DND-41 (cell line): Measurements from ENCODE around the gene USF2.

ENCODE experiments used
- ATAC-seq: fragments of 200-7000 bp; cut with Tn5 transposase; 3 replicates; pipeline ENCODE4 v1.9.1; 2021; ENCODE audit warnings: low read depth; ENCODE audit not compliant: insufficient read depth
- DNase-seq: peaks from one replicate; pipeline ENCODE4 v3.0.0-alpha.2; 2020
- H2AFZ ChIP-seq: 2 replicates; pipeline ENCODE4 v1.6.0; 2012; ENCODE audit warnings: low read depth, low read length
- H3K27ac ChIP-seq: 2 replicates; pipeline ENCODE4 v1.5.1; 2012; ENCODE audit warnings: low read length, inconsistent platforms
- H3K27me3 ChIP-seq: fragments of 200-600 bp; sonication (generic); 2 replicates; pipeline ENCODE4 v1.6.0; 2012; ENCODE audit warnings: low read length, mild to moderate bottlenecking, inconsistent platforms; ENCODE audit not compliant: insufficient read depth, poor library complexity
- H3K36me3 ChIP-seq: 2 replicates; pipeline ENCODE4 v1.5.1; 2012; ENCODE audit warnings: low read length, inconsistent platforms; ENCODE audit not compliant: insufficient read depth
- H3K4me1 ChIP-seq: 2 replicates; pipeline ENCODE4 v1.5.1; 2012; ENCODE audit warnings: mild to moderate bottlenecking, low read length; ENCODE audit not compliant: insufficient read depth
- H3K4me2 ChIP-seq: 2 replicates; pipeline ENCODE4 v1.6.0; 2012; ENCODE audit warnings: mild to moderate bottlenecking, moderate library complexity, low read length, inconsistent platforms; ENCODE audit not compliant: insufficient read depth
- H3K4me3 ChIP-seq, 2 experiments: fragments of 200-600 bp in 1 of 2; shearing (Covaris generic) in 1 of 2; 2 replicates each; pipeline ENCODE4 v1.5.1; 2012 to 2016; ENCODE audit warnings: inconsistent platforms in 2 of 2, low read length in 2 of 2, mild to moderate bottlenecking in 2 of 2, low read depth in 1 of 2, moderate library complexity in 1 of 2
- H3K79me2 ChIP-seq: 2 replicates; pipeline ENCODE4 v1.6.0; 2012; ENCODE audit warnings: low read length, inconsistent platforms; ENCODE audit not compliant: insufficient read depth
- H3K9ac ChIP-seq: 2 replicates; pipeline ENCODE4 v1.6.0; 2012; ENCODE audit warnings: low read depth, mild to moderate bottlenecking, inconsistent platforms, low read length, moderate library complexity
- H3K9me3 ChIP-seq: 2 replicates; pipeline ENCODE4 v1.5.1; 2012; ENCODE audit warnings: low read length, moderate library complexity, mild to moderate bottlenecking, inconsistent platforms; ENCODE audit not compliant: insufficient read depth, severe bottlenecking
- H4K20me1 ChIP-seq: 2 replicates; pipeline ENCODE4 v1.6.0; 2012; ENCODE audit warnings: low read length; ENCODE audit not compliant: insufficient read depth
- EZH2 ChIP-seq: IDR thresholded peaks from 3 replicates; pipeline ENCODE4 v1.6.1; 2012; ENCODE audit warnings: borderline replicate concordance, low read depth, mild to moderate bottlenecking, moderate library complexity, low read length, inconsistent platforms; ENCODE audit not compliant: severe bottlenecking
- TF ChIP-seq, protein P1 (sequence below): IDR thresholded peaks from 2 replicates; pipeline ENCODE4 v1.5.1; 2012; ENCODE audit warnings: borderline replicate concordance, low read length, moderate library complexity, mild to moderate bottlenecking; ENCODE audit not compliant: poor library complexity, severe bottlenecking; ENCODE audit errors: extremely low read depth

The USF2 gene

DNA sequence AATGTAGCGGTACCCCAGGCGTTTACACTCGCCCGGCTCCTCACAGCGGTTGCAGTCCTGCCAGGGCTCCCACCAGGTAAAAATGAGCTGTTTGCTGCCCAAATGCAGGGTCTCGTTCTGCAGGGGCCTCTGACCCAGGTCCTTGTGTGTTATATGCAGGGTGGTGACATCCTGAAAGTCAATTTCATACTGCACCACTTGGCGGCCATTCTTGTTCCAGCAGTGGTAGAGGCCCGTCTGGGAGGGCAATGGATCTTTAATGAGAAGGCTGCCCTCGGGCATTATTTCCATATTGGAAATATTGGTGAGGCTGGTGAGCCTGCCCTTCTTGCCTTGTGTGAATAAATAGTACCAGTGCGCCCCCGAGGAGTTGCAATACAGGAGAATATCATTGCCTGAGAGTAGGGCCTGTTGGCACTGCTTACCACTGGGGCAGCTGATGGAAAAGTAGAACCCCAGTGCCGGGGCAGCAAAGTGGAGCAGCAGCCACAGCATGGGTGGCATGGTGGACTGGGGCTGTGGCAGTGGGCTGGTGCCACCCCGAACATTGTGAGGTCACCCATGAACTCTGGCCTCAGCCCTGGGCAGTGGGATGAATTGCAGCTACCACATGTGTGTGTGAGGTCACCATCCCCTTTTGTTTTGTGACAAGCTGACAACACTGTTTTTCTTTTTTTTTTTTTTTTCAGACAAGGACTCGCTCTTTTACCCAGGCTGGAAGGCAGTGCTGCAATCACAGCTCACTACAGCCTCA lies 40.4 kb upstream of the USF2 start, which contains the start of gene FAM187B:
Gene FAM187B, minus strand, starts transcription at position 563 of the 754 bp plus-strand sequence. Its CDS starts 59 bp downstream, at position 504.
- ATAC-seq (no peak), DNase-seq (no peak)
- Histone ChIP-seq H3K4me1 (no peaks in the 10 kb centered on the region), H3K4me2 (no peak within 1 kb of the TSS), H3K36me3 (no peaks in the 10 kb centered on the region), H3K27ac (no peak within 1 kb of the TSS), H3K27me3 (no peaks in the 10 kb centered on the region), H4K20me1 (no peaks in the 10 kb centered on the region), H3K4me3 (no peak within 1 kb of the TSS), H3K79me2 (no peaks in the 10 kb centered on the region), H3K9ac (no peak within 1 kb of the TSS), H2AFZ (no peak within 1 kb of the TSS), H3K9me3 (no peaks in the 10 kb centered on the region)
- TF ChIP-seq, protein P1, sequence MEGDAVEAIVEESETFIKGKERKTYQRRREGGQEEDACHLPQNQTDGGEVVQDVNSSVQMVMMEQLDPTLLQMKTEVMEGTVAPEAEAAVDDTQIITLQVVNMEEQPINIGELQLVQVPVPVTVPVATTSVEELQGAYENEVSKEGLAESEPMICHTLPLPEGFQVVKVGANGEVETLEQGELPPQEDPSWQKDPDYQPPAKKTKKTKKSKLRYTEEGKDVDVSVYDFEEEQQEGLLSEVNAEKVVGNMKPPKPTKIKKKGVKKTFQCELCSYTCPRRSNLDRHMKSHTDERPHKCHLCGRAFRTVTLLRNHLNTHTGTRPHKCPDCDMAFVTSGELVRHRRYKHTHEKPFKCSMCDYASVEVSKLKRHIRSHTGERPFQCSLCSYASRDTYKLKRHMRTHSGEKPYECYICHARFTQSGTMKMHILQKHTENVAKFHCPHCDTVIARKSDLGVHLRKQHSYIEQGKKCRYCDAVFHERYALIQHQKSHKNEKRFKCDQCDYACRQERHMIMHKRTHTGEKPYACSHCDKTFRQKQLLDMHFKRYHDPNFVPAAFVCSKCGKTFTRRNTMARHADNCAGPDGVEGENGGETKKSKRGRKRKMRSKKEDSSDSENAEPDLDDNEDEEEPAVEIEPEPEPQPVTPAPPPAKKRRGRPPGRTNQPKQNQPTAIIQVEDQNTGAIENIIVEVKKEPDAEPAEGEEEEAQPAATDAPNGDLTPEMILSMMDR, result no peak
- TF ChIP-seq EZH2, result no peak

DNA sequence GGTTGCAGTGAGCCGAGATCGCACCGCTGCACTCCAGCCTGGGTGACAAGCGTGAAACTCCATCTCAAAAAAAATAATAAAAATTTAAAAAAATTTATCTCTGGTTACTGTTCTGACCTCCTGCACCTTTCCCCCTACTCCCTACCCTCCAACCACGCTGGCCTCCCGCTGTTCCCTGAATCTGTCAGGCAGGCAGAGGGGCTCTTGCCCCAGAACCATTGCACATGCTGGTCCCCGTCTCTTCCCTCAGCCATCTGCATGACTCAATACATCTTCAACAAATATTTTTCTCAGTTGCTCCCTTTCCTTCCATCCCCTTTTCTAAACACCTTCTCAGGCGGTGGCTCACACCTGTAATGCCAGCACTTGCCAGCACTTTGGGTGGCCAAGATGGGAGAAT lies 39.2 kb upstream of the USF2 start:
- no peak for TF ChIP-seq EZH2
- TF ChIP-seq, protein P1, result no peak
- H3K4me1 ChIP-seq, result no peaks in the 10 kb centered on the region
- no peak overlapping the region for H2AFZ ChIP-seq
- no peak overlapping the region for H3K9ac ChIP-seq
- H3K9me3 ChIP-seq, result no peaks in the 10 kb centered on the region
- H3K4me2 ChIP-seq, result no peak overlapping the region
- H3K36me3 ChIP-seq, result no peaks in the 10 kb centered on the region
- H3K79me2 ChIP-seq, result no peaks in the 10 kb centered on the region
- DNase-seq (no peak), ATAC-seq (no peak)
- no peak overlapping the region for H3K4me3 ChIP-seq
- no peaks in the 10 kb centered on the region for H3K27me3 ChIP-seq
- no peak overlapping the region for H3K27ac ChIP-seq
- H4K20me1 ChIP-seq, result no peaks in the 10 kb centered on the region

DNA sequence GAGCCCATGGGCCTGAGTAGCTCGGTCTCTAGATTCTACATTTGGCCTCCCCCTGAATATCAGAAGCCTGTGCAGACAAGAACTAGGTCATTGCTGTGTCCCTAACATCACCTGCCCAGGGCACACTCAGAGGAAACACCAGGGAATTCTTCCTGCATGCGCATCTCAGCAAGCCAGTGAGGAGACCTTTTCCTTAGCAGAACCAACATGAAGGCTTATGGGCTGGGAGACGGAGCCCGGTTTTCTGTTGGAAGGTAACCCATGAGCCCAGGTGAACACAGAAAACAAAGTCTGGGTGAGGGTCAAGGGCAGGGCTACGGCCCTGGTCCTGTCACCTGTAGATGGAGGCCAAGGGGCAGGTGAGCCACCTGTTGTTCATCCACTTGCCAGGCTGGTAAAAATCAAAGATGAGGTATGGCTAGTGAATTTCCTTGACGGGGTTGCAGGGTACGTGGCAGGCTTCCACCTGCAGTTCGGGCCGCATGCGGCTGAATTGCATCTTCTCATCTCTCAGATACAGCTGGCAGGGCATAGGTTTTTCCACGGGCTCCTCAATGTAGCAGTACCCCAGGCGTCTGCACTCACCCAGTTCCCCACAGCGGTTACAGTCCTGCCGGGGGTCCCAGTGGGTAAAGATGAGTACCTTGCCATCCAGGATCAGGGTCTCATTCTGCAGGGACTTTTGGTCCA lies 36.7 kb upstream of the USF2 start:
- DNase-seq (no peak), ATAC-seq (no peak)
- no peak overlapping the region for H2AFZ ChIP-seq
- no peaks in the 10 kb centered on the region for H3K79me2 ChIP-seq
- H3K4me2 ChIP-seq, result no peak overlapping the region
- no peak overlapping the region for H3K9ac ChIP-seq
- no peak overlapping the region for H3K4me3 ChIP-seq
- H3K4me1 ChIP-seq, result no peaks in the 10 kb centered on the region
- H3K36me3 ChIP-seq, result no peaks in the 10 kb centered on the region
- TF ChIP-seq EZH2, result no peak
- TF ChIP-seq, protein P1, result no peak
- no peaks in the 10 kb centered on the region for H3K27me3 ChIP-seq
- H3K9me3 ChIP-seq, result no peaks in the 10 kb centered on the region
- H4K20me1 ChIP-seq, result no peaks in the 10 kb centered on the region
- H3K27ac ChIP-seq, result no peak overlapping the region
